GM23248 (cell line): ENCODE measurements around the gene EEPD1.

Source experiments
- EZH2 ChIP-seq: fragments of 200-600 bp; sonication (generic); IDR thresholded peaks from 2 replicates; pipeline ENCODE4 v1.6.1; 2018; ENCODE audit warnings: antibody characterized with exemption, mild to moderate bottlenecking; ENCODE audit not compliant: insufficient read depth, poor library complexity, severe bottlenecking
- EZH2phosphoT487 ChIP-seq: fragments of 200-600 bp; sonication (generic); IDR thresholded peaks from 2 replicates; pipeline ENCODE4 v1.6.1; 2018; ENCODE audit warnings: antibody characterized with exemption, moderate library complexity, mild to moderate bottlenecking, low read depth; ENCODE audit not compliant: insufficient read depth

DNA sequence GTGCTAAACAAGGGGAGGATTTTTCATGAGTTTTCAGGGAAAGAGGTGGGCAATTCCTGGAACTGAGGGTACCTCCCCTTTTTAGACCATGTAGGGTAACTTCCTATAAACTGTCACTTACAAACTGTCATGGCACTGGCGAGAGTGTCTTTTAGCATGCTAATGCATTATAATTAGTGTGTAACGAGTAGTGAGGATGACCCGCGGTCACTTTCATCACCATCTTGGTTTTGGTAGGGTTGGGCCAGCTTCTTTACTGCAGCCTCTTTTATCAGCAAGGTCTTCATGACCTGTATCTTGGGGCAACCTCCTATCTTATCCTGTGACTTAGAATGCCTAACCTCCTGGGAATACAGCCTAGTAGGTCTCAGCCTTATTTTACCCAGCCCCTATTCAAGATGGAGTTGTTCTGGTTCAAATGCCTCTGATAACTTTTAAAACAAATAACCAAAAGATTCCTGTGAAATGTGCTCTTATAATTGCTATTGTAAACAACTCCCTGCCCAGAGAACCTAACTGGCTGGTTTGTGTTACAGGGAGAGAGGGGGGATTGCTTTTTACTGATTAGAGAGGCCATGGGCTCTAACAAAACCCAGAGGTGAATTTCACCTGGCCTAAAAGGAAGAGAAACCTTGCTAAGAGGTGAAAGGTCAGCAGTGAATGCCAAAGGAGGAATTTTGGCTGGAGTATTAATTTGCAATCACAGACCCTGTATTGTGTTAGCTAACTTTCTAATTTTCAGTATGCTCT is 64.3 kb downstream of the EEPD1 start:
- TF ChIP-seq EZH2 (no peak), EZH2phosphoT487 (no peak)
